CD4-positive, CD25-positive, alpha-beta regulatory T cell (primary cell): ENCODE data around the gene BCKDK. TPM values are rescaled to one million over a fixed set of nuclear protein-coding genes. Genes with fewer than 3 reads are reported as not detected.

Experiments
- ATAC-seq, 2 donors: fragments of 150-1000 bp; cut with Tn5 transposase; one replicate each; pipeline ENCODE4 v1.10.0; 2021; ENCODE audit warnings: low read depth in 2 of 2, moderate number of reproducible peaks in 2 of 2, moderate library complexity in 1 of 2
- DNase-seq, 3 donors: peaks; one replicate each; pipeline versions ENCODE4 v3.0.0 to v3.0.0-alpha.2; 2012 to 2022; ENCODE audit warnings: mixed read lengths in 1 of 3
- H3K27ac ChIP-seq: one replicate; pipeline ENCODE4 v1.7.0; 2013; ENCODE audit warnings: mild to moderate bottlenecking, low read length; ENCODE audit not compliant: insufficient read depth, poor library complexity, severe bottlenecking
- H3K27me3 ChIP-seq: one replicate; pipeline ENCODE4 v1.7.0; 2013; ENCODE audit warnings: low read length; ENCODE audit not compliant: control insufficient read depth, insufficient read depth
- H3K36me3 ChIP-seq: one replicate; pipeline ENCODE4 v1.7.0; 2013; ENCODE audit warnings: mild to moderate bottlenecking, low read length, moderate library complexity; ENCODE audit not compliant: control insufficient read depth, insufficient read depth
- H3K4me1 ChIP-seq: 2 replicates; pipeline ENCODE4 v1.7.0; 2013; ENCODE audit warnings: mild to moderate bottlenecking, low read length; ENCODE audit not compliant: insufficient read depth, control insufficient read depth, poor library complexity, severe bottlenecking
- H3K4me3 ChIP-seq: one replicate; pipeline ENCODE4 v1.7.0; 2013; ENCODE audit warnings: low read depth, mild to moderate bottlenecking, low read length, moderate library complexity
- H3K9me3 ChIP-seq, 2 experiments: 1 replicate in 1 of 2; 2 replicates in 1 of 2; pipeline ENCODE4 v1.7.0; 2013; ENCODE audit warnings: low read length in 2 of 2, mild to moderate bottlenecking in 1 of 2, moderate library complexity in 1 of 2; ENCODE audit not compliant: control insufficient read depth in 2 of 2
- H3K27ac Mint-ChIP-seq, 3 donors: one replicate each; pipeline ENCODE4 v1.8.0; 2020 to 2022; ENCODE audit warnings: mild to moderate bottlenecking in 3 of 3, mixed read lengths in 3 of 3, moderate library complexity in 2 of 3
- H3K27me3 Mint-ChIP-seq: one replicate; pipeline ENCODE4 v1.8.0; 2022; ENCODE audit warnings: mild to moderate bottlenecking, mixed read lengths
- H3K36me3 Mint-ChIP-seq: one replicate; pipeline ENCODE4 v1.8.0; 2020; ENCODE audit warnings: mixed read lengths
- H3K4me1 Mint-ChIP-seq, 4 donors: one replicate each; pipeline ENCODE4 v1.8.0; 2020 to 2022; ENCODE audit warnings: mixed read lengths in 4 of 4, mild to moderate bottlenecking in 1 of 4
- H3K4me3 Mint-ChIP-seq, 4 donors: one replicate each; pipeline ENCODE4 v1.8.0; 2020 to 2022; ENCODE audit warnings: mild to moderate bottlenecking in 4 of 4, mixed read lengths in 4 of 4, moderate library complexity in 3 of 4
- H3K9me3 Mint-ChIP-seq, 7 donors: one replicate each; pipeline ENCODE4 v1.8.0; 2020 to 2022; ENCODE audit warnings: mixed read lengths in 7 of 7, mild to moderate bottlenecking in 3 of 7, moderate library complexity in 2 of 7
- polyA plus RNA-seq, 4 donors: library from polyadenylated mRNA; unstranded; fragments of 300-500 nt; fragmentation: Illumina TruSeq; gene quantifications; one replicate each; pipeline ENCODE4 v1.2.3, GENCODE V29; 2021
- total RNA-seq: library from RNA; stranded (reverse); gene quantifications from one replicate; pipeline ENCODE4 v1.2.3, GENCODE V29; 2022

BCKDK gene
- 8.2 TPM for total RNA-seq
- 10 to 100 TPM; 19.5 to 24.7 (median 23.5) TPM for polyA plus RNA-seq

GRCh38 chr16:31108035-31108793, at the start of gene BCKDK:
TSS of gene BCKDK (plus strand) at chr16:31108386. CDS start at chr16:31109224, 838 bp downstream.
- Histone ChIP-seq H3K27me3 (no peaks in the 10 kb centered on the region), H3K36me3 (peaks cover 9% of the 10 kb centered on the region), H3K9me3 (no peaks in the 10 kb centered on the region), H3K4me1 (peaks cover 18% of the 10 kb centered on the region), H3K27ac (peak within 1 kb of the TSS; percentile 63), H3K4me3 (peak within 1 kb of the TSS; percentile 69)
- peak within 1 kb of the TSS; percentile 82 to 96 (median 89) for H3K4me3 Mint-ChIP-seq
- peaks cover 5% of the 10 kb centered on the region for H3K36me3 Mint-ChIP-seq
- peaks cover 0 to 1% (median 0%) of the 10 kb centered on the region in 7 donors for H3K9me3 Mint-ChIP-seq
- DNase-seq (peak; percentile 47 to 79 (median 49)), ATAC-seq (peak; percentile 71 to 72)
- H3K27ac Mint-ChIP-seq: peak within 1 kb of the TSS in 2 of 3 donors; percentile 83 to 87
- H3K4me1 Mint-ChIP-seq: peaks cover 8 to 27% (median 11%) of the 10 kb centered on the region in 4 donors
- no peaks in the 10 kb centered on the region for H3K27me3 Mint-ChIP-seq

- Mint-ChIP-seq H3K4me1 (peaks cover 0 to 31% (median 20%) of the 10 kb centered on the region in 4 donors), H3K4me3 (no peak overlapping the region), H3K9me3 (no peaks in the 10 kb centered on the region), H3K27ac (no peak overlapping the region), H3K27me3 (no peaks in the 10 kb centered on the region), H3K36me3 (peaks cover 11% of the 10 kb centered on the region)
- no peak overlapping the region for H3K27ac ChIP-seq
- no peaks in the 10 kb centered on the region for H3K27me3 ChIP-seq
- DNase-seq (no peak), ATAC-seq (no peak)
- H3K4me3 ChIP-seq: no peak overlapping the region
- no peaks in the 10 kb centered on the region for H3K9me3 ChIP-seq
- H3K36me3 ChIP-seq: no peaks in the 10 kb centered on the region
- H3K4me1 ChIP-seq: peaks cover 22% of the 10 kb centered on the region
Measured at GRCh38 chr16:31061126-31061812, 46.9 kb upstream of the BCKDK start.

- H3K4me1 Mint-ChIP-seq: peaks cover 0 to 35% (median 23%) of the 10 kb centered on the region in 4 donors
Measured at GRCh38 chr16:31061813-31062440, 46.3 kb upstream of the BCKDK start.

GRCh38 chr16:31063495-31063842, 44.7 kb upstream of the BCKDK start:
- Histone ChIP-seq H3K4me1 (peaks cover 22% of the 10 kb centered on the region), H3K9me3 (no peaks in the 10 kb centered on the region)
- no peaks in the 10 kb centered on the region for H3K9me3 Mint-ChIP-seq

More at GRCh38 chr16:31061813-31062440, 46.3 kb upstream of the BCKDK start:
- no peak for DNase-seq
- no peak overlapping the region for H3K27ac Mint-ChIP-seq
- Histone ChIP-seq H3K27me3 (no peaks in the 10 kb centered on the region), H3K27ac (no peak overlapping the region), H3K4me1 (peaks cover 22% of the 10 kb centered on the region), H3K4me3 (no peak overlapping the region), H3K36me3 (no peaks in the 10 kb centered on the region), H3K9me3 (no peaks in the 10 kb centered on the region)
- no peaks in the 10 kb centered on the region for H3K27me3 Mint-ChIP-seq
- H3K36me3 Mint-ChIP-seq: peaks cover 11% of the 10 kb centered on the region
- H3K9me3 Mint-ChIP-seq: no peaks in the 10 kb centered on the region
- ATAC-seq: no peak
- no peak overlapping the region for H3K4me3 Mint-ChIP-seq

GRCh38 chr16:31063843-31064611, 44.2 kb upstream of the BCKDK start:
- Histone ChIP-seq H3K4me1 (peaks cover 22% of the 10 kb centered on the region), H3K4me3 (no peak overlapping the region), H3K9me3 (no peaks in the 10 kb centered on the region), H3K27me3 (no peaks in the 10 kb centered on the region), H3K27ac (no peak overlapping the region), H3K36me3 (no peaks in the 10 kb centered on the region)
- peak in 1 of 3 donors; percentile 22 for DNase-seq
- Mint-ChIP-seq H3K27ac (peak overlapping the region in 2 of 3 donors; percentile 65 to 81), H3K27me3 (no peaks in the 10 kb centered on the region), H3K36me3 (peaks cover 11% of the 10 kb centered on the region), H3K4me1 (peaks cover 0 to 42% (median 27%) of the 10 kb centered on the region in 4 donors), H3K9me3 (no peaks in the 10 kb centered on the region), H3K4me3 (peak overlapping the region in 3 of 4 donors; percentile 32 to 60 (median 52))
- peak in 1 of 2 donors; percentile 12 for ATAC-seq

More at GRCh38 chr16:31063495-31063842, 44.7 kb upstream of the BCKDK start:
- H3K27ac Mint-ChIP-seq: peak overlapping the region in 1 of 3 donors; percentile 81
- peaks cover 11% of the 10 kb centered on the region for H3K36me3 Mint-ChIP-seq
- DNase-seq: no peak
- no peaks in the 10 kb centered on the region for H3K27me3 Mint-ChIP-seq
- Histone ChIP-seq H3K27ac (no peak overlapping the region), H3K4me3 (no peak overlapping the region), H3K27me3 (no peaks in the 10 kb centered on the region), H3K36me3 (no peaks in the 10 kb centered on the region)
- ATAC-seq: no peak
- peak overlapping the region in 1 of 4 donors; percentile 23 for H3K4me3 Mint-ChIP-seq
- H3K4me1 Mint-ChIP-seq: peaks cover 0 to 37% (median 25%) of the 10 kb centered on the region in 4 donors

- Histone ChIP-seq H3K27me3 (no peaks in the 10 kb centered on the region), H3K27ac (no peak overlapping the region), H3K4me1 (peaks cover 22% of the 10 kb centered on the region), H3K36me3 (no peaks in the 10 kb centered on the region), H3K4me3 (no peak overlapping the region), H3K9me3 (no peaks in the 10 kb centered on the region)
- peaks cover 0 to 44% (median 31%) of the 10 kb centered on the region in 4 donors for H3K4me1 Mint-ChIP-seq
- no peak for DNase-seq
- H3K27me3 Mint-ChIP-seq: no peaks in the 10 kb centered on the region
- peak overlapping the region in 3 of 4 donors; percentile 12 to 60 (median 52) for H3K4me3 Mint-ChIP-seq
- H3K36me3 Mint-ChIP-seq: peaks cover 11% of the 10 kb centered on the region
- no peak for ATAC-seq
- H3K27ac Mint-ChIP-seq: peak overlapping the region; percentile 20 to 81 (median 65)
- H3K9me3 Mint-ChIP-seq: no peaks in the 10 kb centered on the region
Measured at GRCh38 chr16:31064882-31065461, 43.2 kb upstream of the BCKDK start.

GRCh38 chr16:31067342-31067741, 40.8 kb upstream of the BCKDK start:
- H3K9me3 ChIP-seq: no peaks in the 10 kb centered on the region

More at GRCh38 chr16:31067342-31067741, 40.8 kb upstream of the BCKDK start:
- Mint-ChIP-seq H3K27ac (no peak overlapping the region), H3K4me3 (peak overlapping the region in 1 of 4 donors; percentile 25), H3K27me3 (no peaks in the 10 kb centered on the region), H3K9me3 (no peaks in the 10 kb centered on the region), H3K4me1 (peaks cover 0 to 56% (median 40%) of the 10 kb centered on the region in 4 donors), H3K36me3 (peaks cover 8% of the 10 kb centered on the region)
- ATAC-seq (no peak), DNase-seq (no peak)
- no peak overlapping the region for H3K27ac ChIP-seq
- peaks cover 31% of the 10 kb centered on the region for H3K4me1 ChIP-seq
- no peaks in the 10 kb centered on the region for H3K27me3 ChIP-seq
- H3K4me3 ChIP-seq: no peak overlapping the region
- H3K36me3 ChIP-seq: no peaks in the 10 kb centered on the region
